Activated CD4-positive, CD25-positive, alpha-beta regulatory T cell treated with anti-CD3 and anti-CD28 coated beads, Interleukin-2, amount 50 U/mL, for 72 hours (primary cell): ENCODE results near the gene KRTAP5-8.
"Not testable (repeated sequence)": the region's sequence is repeated elsewhere in the genome, so short reads cannot be mapped to it uniquely, and the experiment has no call there.

Source experiments
- DNase-seq: peaks from one replicate; pipeline ENCODE4 v3.0.0; 2021

Gene KRTAP5-8

DNA sequence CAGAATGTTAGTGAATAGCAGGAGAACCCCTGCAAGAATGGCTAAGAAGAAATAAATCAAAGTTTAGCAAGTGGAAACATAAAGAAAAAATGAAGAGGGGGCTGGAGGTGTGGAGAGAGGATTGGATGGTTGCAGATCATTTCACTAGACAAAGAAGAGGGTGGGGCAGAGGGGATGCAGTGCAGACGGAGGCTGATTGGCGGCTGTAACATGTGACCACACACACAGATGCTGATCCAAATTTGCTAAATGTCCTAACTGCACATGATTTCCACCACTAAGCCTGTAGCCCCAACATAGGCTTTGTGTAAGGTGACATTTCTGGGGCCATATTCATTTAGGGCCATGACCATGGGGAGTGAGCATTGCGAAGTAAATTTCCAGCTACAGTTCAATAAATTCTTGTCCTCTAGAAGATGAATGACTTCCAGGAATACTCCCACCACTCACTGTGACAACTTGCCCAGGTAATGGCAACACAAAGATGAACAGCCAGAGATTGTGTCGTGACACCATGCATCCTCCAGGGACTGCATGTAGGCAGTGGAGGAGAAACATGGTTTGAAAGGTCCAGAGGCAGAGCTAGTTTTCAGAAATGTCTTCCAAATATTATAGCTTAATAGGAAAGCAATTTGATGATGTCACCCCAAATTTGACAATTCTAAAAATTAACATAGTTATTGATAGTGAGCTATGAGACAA is 38.0 kb downstream of the KRTAP5-8 start:
- no peak for DNase-seq

DNA sequence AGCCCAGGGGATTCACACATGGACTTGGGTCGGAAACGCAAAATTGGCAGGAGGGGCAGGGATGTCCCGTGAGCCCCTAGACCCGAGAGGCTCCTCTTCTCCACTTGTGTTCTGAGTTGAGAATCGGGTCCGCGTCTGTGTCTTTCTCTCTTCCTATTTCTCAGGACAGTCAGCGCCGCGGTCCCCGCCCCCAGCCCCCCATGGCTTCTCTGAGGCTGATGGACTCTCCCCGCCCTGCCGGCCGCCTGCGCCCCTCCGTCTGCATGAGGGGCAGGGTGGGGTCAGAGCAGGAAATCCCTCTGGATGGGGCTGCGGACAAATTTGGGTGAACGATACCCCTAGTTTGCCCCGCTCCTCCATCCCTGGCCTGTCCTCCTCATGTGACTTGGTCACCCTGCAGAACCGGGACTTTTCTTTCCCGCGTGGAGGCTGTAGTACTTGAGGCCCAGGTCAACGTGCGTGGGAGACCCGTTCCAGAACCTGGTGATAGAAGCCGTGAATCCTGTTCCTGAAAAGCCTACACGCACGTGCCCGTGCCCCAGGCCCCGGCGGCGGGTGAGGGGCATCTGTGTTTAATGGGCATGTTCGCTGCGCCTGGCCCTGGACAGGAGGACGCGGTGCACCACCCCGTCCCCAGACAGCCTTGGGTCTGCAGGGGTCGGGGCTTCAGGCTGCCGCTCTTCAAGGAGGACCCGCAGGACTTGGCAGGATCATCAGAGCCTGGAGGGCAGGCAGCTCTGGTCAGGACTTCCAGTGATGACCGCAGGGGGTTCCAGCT is 39.1 kb downstream of the KRTAP5-8 start:
- not testable (repeated sequence) for DNase-seq

DNA sequence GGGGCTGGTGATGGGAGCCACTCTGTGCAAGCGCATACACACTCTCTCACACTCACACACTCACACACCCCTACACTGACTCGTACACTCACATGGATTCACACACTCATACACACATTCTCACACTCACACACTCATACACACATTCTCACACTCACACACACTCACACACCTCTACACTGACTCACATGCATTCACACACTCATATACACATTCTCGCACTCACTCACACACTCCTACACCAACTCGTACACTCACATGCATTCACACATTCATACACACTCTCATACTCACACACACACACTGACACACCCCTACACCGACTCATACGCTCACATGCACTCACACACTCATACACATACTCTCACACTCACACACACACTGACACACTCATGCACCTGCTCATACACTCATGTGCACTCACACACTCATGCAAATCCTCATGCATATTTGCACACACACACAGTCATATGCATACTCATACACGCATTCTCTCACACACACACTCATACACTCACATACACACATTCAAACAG is 39.7 kb downstream of the KRTAP5-8 start:
- DNase-seq, result no peak

DNA sequence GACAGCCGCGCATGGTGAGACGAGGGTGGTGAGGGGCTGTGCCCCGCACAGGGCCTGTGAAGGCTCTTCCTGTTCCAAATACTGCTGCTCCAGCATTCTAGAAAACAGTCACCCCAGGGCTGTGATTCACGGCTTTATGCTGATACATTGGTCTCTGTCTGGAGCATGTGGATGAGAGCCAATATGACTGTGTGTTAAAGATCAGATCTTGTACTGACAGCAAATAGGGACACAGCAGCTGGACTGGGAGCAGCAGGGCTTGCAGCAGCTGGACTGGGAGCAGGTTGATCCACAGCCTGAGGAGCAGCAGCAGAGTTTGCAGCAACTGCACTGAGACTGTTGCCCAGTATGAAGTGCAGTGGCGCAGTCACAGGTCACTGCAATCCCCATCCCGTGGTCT is 41.7 kb downstream of the KRTAP5-8 start:
- DNase-seq, result not testable (repeated sequence)

DNA sequence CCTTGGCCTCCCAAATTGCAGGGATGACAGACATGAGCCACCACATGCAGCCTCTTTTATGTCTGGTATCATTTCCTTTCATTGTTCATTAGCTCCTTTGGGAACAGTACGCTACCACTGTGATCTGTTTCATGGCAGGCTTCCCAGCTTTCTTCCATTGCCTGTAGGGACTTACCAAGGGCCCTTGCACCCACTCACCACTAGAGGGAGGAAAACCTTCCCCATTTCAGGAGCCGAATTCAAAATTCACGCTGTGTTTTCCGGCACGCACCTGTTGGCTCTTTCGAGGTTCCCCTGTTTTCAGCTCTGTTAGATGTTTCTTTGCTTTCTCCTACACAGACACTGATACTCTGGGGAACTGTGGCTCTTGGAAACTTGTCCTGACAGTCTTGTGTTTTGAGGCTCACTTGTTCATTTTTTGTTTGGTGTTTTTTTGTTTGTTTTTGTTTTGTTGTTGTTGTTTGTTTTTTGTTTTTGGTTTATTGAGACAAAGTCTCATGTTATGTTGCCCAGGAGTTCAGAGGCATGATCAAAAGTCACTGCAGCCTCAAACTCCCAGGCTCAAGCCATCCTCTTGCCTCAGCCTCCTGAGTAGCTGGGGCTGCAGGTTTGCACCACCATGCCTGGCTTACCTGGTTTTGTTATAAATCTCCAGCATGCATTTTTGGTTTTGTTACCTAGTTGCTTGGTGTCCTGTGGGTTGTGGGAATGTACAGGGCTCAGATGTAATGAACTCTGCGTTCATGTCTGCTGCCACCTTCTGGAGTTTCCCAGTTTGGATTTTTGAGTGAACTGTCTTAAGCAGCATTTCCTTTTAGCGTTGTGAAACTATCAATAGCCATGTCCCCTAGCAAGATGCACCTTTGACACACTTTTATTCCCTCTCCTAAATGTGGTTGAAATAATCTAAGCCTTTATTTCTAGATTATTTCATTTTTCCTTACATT is 42.5 kb downstream of the KRTAP5-8 start:
- no peak for DNase-seq

DNA sequence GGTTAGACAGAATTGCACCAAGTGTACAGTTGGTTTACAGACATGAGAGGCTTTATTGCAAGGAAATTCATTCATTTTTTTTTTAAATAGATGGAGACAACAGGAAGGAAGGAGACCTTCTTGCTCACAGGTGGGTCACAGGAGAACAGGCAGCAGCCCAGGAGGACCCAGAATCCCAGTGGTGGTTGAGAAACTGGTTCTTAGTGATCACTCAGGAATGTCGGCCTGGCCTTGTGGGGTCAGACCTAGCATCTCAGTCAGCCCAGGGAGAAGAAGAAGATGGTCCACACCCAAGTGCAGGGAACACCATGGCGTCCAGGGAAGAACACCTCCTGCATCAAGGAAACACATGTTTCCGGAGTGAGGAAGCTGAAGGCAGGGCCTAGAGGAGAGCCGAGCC is 44.0 kb downstream of the KRTAP5-8 start:
- no peak for DNase-seq

DNA sequence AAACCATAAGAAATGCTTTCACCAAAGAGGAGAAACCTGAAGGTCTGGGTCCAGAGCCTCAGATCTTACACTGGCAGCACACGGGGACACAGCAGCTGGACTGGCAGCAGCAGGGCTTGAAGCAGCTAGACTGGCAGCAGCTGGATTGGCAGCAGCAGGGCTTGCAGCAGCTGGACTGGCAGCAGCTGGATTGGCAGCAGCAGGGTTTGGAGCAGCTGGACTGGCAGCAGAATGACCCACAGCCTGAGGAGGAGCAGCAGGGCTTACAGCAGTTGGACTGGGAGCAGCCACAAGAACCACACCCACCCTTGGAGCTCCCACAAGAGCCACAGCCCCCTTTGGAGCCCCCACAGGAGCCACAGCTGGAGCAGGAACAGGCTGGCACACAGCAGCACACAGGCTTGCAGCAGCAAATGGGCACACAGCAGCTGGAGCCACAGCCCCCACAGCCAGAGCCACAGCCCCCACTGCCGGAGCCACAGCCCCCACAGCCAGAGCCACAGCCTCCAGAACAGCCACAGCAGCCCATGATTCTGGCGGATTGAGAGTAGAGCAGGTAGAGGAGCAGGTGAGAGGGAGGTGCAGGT is 44.6 kb downstream of the KRTAP5-8 start, which contains the start of gene KRTAP5-11:
TSS of gene KRTAP5-11 (minus strand) at position 567 of the 587 bp plus-strand sequence. CDS start at position 529, 38 bp downstream.
- no peak for DNase-seq

DNA sequence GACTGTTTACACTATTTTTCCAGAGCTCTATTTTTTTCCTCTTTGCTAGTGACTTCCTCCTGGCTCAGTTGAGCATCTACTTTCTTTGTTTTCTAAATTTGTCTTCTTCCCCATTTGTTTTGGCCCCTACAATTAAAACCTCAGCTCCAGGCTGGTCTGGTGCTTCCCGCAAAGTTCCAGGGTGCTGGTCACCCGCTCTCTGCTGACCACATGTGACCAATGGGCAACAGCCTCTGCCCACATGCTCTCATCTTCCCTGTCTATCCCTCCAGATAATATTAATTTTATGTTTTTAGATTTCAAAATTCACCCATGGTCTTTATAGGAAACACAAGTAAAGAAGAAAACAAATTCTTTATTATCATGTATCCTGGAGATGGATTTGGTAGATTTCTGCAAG is 45.1 kb downstream of the KRTAP5-8 start:
- not testable (repeated sequence) for DNase-seq

DNA sequence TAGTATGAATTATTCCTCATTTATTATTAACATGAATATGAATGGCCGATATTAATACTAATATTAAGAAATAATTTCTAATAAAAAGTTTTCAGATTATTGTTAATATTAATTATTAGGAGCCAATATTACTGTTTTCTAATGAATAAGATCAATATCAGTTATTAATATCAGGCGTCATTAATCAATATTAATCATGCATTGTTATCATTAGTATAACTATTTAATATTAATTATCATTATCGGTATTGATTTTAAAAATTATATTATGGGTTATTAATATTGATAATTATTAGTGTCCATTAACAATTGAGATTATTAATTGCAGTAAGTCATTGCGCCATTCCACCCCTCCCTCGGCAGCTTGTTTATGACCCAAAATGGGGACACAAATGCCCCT is 47.8 kb downstream of the KRTAP5-8 start:
- DNase-seq, result not testable (repeated sequence)

DNA sequence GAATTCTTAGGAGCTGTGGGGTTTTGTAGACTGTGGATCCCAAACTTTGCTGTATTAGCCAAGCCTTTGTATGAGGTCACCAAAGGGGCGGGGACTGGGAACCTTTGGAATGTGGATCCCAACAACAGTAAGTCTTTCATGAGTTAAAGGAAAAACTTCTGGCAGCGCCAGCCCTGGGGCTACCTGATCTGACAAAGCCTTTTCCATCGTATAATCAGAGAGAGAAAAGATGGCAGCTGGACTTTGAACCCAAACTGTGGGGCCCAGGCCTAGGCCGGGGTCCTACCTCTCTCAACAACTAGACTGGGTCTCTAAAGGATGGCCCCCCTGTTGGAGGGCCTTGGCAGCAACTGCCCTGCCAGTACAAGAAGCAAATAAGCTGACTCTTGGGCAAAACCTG is 50.5 kb downstream of the KRTAP5-8 start:
- DNase-seq, result not testable (repeated sequence)
